Fibroblast of pulmonary artery (primary cell): ENCODE measurements around the gene GNAL.

Source experiments
- DNase-seq: peaks from one replicate; pipeline ENCODE4 v3.0.0-alpha.2; 2010; ENCODE audit warnings: low read depth
- H3K4me3 ChIP-seq: replicated peaks from 2 replicates; pipeline ENCODE4 v1.5.1; 2011; ENCODE audit warnings: low read depth, mild to moderate bottlenecking, control low read depth, low read length, moderate library complexity
- CTCF ChIP-seq: IDR thresholded peaks from 2 replicates; pipeline ENCODE4 v1.5.1; 2011; ENCODE audit warnings: mild to moderate bottlenecking, control low read depth, low read length, inconsistent platforms; ENCODE audit errors: missing control alignments

GNAL gene

GRCh38 chr18:11860594-11861450, 171.8 kb downstream of the GNAL start:
- H3K4me3 ChIP-seq = no peak overlapping the region
- no peak for TF ChIP-seq CTCF
- DNase-seq = no peak

GRCh38 chr18:11861583-11862288, 172.7 kb downstream of the GNAL start:
- no peak overlapping the region for H3K4me3 ChIP-seq
- DNase-seq = peak; percentile 40
- TF ChIP-seq CTCF = no peak

GRCh38 chr18:11862468-11863137, 173.5 kb downstream of the GNAL start:
- DNase-seq = no peak
- no peak overlapping the region for H3K4me3 ChIP-seq
- no peak for TF ChIP-seq CTCF

- no peak overlapping the region for H3K4me3 ChIP-seq
- TF ChIP-seq CTCF = no peak
- DNase-seq = no peak
These were observed 175.4 kb downstream of the GNAL start for GRCh38 chr18:11864471-11864870.

GRCh38 chr18:11865071-11865470, 176.0 kb downstream of the GNAL start:
- no peak for TF ChIP-seq CTCF
- no peak overlapping the region for H3K4me3 ChIP-seq
- no peak for DNase-seq

GRCh38 chr18:11866329-11866728, 177.3 kb downstream of the GNAL start:
- no peak for TF ChIP-seq CTCF
- DNase-seq = no peak
- no peak overlapping the region for H3K4me3 ChIP-seq
